ENCODE measurements around the gene NPIPB2.
"Not testable (repeated sequence)": the region's sequence is repeated elsewhere in the genome, so short reads cannot be mapped to it uniquely, and the experiment has no call there.

Gene NPIPB2

GRCh38 chr16:11968577-11968976 is 26.7 kb upstream of the NPIPB2 start:
- TF ChIP-seq CTCF (IDR thresholded peaks at IDR 0.05; ENCODE audit: insufficient read depth, low read depth, low read length, missing control alignments), result no peak
- DNase-seq (ENCODE audit: low read depth), result no peak
- no peak overlapping the region for H3K4me3 ChIP-seq (ENCODE audit: low read length)

GRCh38 chr16:11967195-11967911 is 25.5 kb upstream of the NPIPB2 start:
- no peak for TF ChIP-seq CTCF (IDR thresholded peaks at IDR 0.05; ENCODE audit: insufficient read depth, low read depth, low read length, missing control alignments)
- no peak overlapping the region for H3K4me3 ChIP-seq (ENCODE audit: low read length)
- no peak for DNase-seq (ENCODE audit: low read depth)

GRCh38 chr16:11966173-11966572 is 24.3 kb upstream of the NPIPB2 start:
- no peak overlapping the region for H3K4me3 ChIP-seq (ENCODE audit: low read length)
- no peak for TF ChIP-seq CTCF (IDR thresholded peaks at IDR 0.05; ENCODE audit: insufficient read depth, low read depth, low read length, missing control alignments)
- DNase-seq (ENCODE audit: low read depth), result no peak

GRCh38 chr16:11964761-11965551 is 23.1 kb upstream of the NPIPB2 start, which contains the start of gene TNFRSF17:
Gene TNFRSF17, plus strand, starts transcription at chr16:11965210. Its CDS starts 115 bp downstream, at chr16:11965325.
- no peak for TF ChIP-seq CTCF (IDR thresholded peaks at IDR 0.05; ENCODE audit: insufficient read depth, low read depth, low read length, missing control alignments)
- no peak within 1 kb of the TSS for H3K4me3 ChIP-seq (ENCODE audit: low read length)
- no peak for DNase-seq (ENCODE audit: low read depth)

- DNase-seq (ENCODE audit: low read depth), result peak; percentile 22
- no peak for TF ChIP-seq CTCF (IDR thresholded peaks at IDR 0.05; ENCODE audit: insufficient read depth, low read depth, low read length, missing control alignments)
- H3K4me3 ChIP-seq (ENCODE audit: low read length), result no peak overlapping the region
Observed at GRCh38 chr16:11963706-11964105, 21.9 kb upstream of the NPIPB2 start.

GRCh38 chr16:11962978-11963377 is 21.1 kb upstream of the NPIPB2 start:
- not testable (repeated sequence) for H3K4me3 ChIP-seq (ENCODE audit: low read length); DNase-seq (ENCODE audit: low read depth)

GRCh38 chr16:11962457-11962856 is 20.6 kb upstream of the NPIPB2 start:
- not testable (repeated sequence) for DNase-seq (ENCODE audit: low read depth); H3K4me3 ChIP-seq (ENCODE audit: low read length)
